ENCODE measurements around the gene TMEM132C.

- TF ChIP-seq, protein P1, sequence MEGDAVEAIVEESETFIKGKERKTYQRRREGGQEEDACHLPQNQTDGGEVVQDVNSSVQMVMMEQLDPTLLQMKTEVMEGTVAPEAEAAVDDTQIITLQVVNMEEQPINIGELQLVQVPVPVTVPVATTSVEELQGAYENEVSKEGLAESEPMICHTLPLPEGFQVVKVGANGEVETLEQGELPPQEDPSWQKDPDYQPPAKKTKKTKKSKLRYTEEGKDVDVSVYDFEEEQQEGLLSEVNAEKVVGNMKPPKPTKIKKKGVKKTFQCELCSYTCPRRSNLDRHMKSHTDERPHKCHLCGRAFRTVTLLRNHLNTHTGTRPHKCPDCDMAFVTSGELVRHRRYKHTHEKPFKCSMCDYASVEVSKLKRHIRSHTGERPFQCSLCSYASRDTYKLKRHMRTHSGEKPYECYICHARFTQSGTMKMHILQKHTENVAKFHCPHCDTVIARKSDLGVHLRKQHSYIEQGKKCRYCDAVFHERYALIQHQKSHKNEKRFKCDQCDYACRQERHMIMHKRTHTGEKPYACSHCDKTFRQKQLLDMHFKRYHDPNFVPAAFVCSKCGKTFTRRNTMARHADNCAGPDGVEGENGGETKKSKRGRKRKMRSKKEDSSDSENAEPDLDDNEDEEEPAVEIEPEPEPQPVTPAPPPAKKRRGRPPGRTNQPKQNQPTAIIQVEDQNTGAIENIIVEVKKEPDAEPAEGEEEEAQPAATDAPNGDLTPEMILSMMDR (IDR thresholded peaks at IDR 0.05), result no peak
- TF ChIP-seq POLR2A (IDR thresholded peaks at IDR 0.05) (no peak), EP300 (IDR thresholded peaks at IDR 0.05) (no peak)
Measured at GRCh38 chr12:128524439-128524838, 257.5 kb downstream of the TMEM132C start.
